Renal cortex interstitium (tissue), 11 donors: ENCODE data around the gene DMRTB1. TPM values are rescaled to one million over a fixed set of nuclear protein-coding genes. Genes with fewer than 3 reads are reported as not detected.

Experiments
- DNase-seq, 11 donors: peaks; one replicate each; pipeline ENCODE4 v3.0.0-alpha.2; 2013; ENCODE audit warnings: low read depth in 9 of 11, low spot score in 4 of 11; ENCODE audit errors: extremely low read depth in 1 of 11
- polyA plus RNA-seq, 3 donors: library from polyadenylated mRNA; unstranded; fragments of 120-200 nt; gene quantifications; one replicate each; pipeline ENCODE4 v1.2.1, GENCODE V29; 2013; ENCODE audit not compliant: insufficient read length in 3 of 3

The DMRTB1 gene
- polyA plus RNA-seq, 3 donors, result 0.06 to 0.20 (median 0.09) TPM

- DNase-seq, result no peak
These were observed 21.5 kb downstream of the DMRTB1 start for GRCh38 chr1:53480678-53481077.

GRCh38 chr1:53481456-53481855 lies 22.3 kb downstream of the DMRTB1 start:
- no peak for DNase-seq

- no peak for DNase-seq
These were observed 23.4 kb downstream of the DMRTB1 start for GRCh38 chr1:53482441-53483153.

- no peak for DNase-seq
These were observed 24.0 kb downstream of the DMRTB1 start for GRCh38 chr1:53483170-53483569.

- no peak for DNase-seq
These were observed 24.5 kb downstream of the DMRTB1 start for GRCh38 chr1:53483656-53484055.

GRCh38 chr1:53484705-53485477 lies 25.7 kb downstream of the DMRTB1 start:
- DNase-seq, result no peak

- peak; percentile 51 to 85 (median 76) for DNase-seq
These were observed 26.5 kb downstream of the DMRTB1 start for GRCh38 chr1:53485478-53486394.

GRCh38 chr1:53486395-53487026 lies 27.3 kb downstream of the DMRTB1 start:
- DNase-seq, result no peak

- no peak for DNase-seq
These were observed 31.2 kb downstream of the DMRTB1 start for GRCh38 chr1:53490351-53490750.

- DNase-seq, result no peak
These were observed 36.6 kb downstream of the DMRTB1 start for GRCh38 chr1:53495633-53496345.

GRCh38 chr1:53498555-53499131 lies 39.4 kb downstream of the DMRTB1 start:
- DNase-seq, result no peak

- no peak for DNase-seq
These were observed 40.3 kb downstream of the DMRTB1 start for GRCh38 chr1:53499257-53500203.

- DNase-seq, result no peak
These were observed 41.2 kb downstream of the DMRTB1 start for GRCh38 chr1:53500204-53501064.

GRCh38 chr1:53501065-53502005 lies 42.1 kb downstream of the DMRTB1 start:
- DNase-seq, result no peak
